ENCODE results near the gene FOXO6.

FOXO6 gene

DNA sequence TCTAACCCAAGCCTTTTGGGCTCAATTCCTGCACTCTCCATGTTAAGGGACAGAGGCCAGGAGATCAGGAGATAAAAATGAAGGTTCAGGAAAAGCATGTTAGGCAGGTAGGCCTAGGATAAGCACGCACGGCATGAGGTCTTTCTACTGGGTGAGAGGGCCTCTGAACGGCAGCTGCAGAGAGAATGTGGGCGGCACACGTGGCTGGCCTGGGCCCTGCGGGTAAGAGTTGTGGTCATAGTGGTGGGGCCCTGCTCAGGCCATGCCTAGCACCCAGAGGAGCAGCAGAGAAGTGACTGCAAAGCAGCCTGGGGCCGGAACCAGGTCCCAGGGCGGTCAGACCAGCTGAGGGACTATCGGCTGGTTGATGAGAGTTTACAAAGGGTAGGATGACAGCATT, 7.5 kb upstream of the FOXO6 start:
- no peak for DNase-seq

DNA sequence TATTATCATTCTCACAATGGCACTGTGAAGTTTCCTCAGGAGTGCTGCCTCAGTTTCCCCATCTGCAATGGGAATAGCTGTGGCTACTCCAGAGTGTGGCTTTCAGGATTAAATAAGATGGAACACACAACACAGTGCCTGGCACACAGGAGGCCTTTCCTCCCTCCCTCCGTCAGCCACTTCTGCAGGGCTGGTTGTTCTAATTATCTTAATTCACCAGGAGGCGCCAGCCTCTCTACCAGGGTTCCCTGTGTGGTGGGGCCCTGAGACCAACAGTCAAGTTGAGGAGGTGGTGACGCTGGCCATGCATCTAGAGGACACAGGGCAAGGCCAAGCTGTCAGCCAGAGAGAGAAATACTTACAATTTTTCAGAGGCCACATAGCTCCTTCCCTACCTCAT, 6.3 kb upstream of the FOXO6 start:
- DNase-seq, result no peak

DNA sequence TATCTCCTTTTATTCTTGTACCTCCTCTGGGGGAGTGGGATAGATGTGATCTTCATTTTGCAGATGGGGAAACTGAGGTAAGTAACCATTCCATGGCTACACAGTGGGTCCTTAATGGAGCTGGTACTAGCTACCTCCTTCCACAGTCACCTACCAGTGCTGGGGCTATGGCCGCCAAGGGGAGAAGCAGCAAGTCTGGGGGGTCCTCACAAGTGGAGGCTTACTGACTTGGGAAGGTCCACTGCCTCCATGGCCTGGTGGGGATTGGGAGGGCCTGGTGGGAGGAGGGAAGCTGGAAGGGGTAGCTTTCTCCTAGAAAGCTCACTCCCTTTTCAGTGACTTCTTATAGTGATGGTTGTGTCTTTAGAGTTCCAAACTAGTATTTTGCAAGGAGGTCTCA, 5.9 kb upstream of the FOXO6 start:
- DNase-seq, result no peak

DNA sequence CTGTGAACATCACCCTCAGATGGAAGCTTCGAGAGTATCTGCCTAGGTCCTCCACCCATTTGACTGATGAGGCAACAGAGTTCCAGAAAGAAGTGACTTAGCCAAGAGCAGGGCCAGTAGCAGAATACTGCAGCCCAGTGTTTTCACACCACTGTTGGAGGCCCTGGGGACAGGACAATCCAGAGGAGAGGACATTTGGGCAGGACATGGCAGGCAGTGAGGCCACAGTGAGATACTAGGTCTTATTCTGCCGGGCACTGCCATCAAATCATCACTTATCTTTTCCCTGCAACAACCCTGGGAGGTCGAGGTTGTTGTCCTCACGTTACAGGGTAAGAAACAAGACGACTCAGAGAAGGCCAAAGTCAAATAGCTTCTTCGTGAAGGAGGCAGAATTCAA, 5.5 kb upstream of the FOXO6 start:
- DNase-seq, result no peak

DNA sequence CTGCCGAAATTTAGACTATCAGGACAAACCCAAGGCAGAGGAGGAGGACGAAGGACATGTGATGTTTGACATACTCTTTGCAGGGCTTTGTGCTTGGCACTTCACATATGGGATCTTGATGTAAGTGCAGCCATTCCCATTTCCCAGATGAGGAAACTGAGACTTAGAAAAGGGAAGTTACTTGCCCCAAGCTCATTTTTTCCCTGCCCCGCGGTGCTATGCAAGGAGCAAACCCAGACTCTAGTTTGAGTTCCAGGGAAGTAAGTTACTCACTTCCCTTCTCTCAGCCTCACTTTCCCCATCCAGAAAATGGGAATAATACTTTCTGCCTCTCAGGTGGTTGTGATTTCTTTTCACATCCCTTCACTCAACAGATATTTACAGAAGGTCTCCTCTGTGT, 4.5 kb upstream of the FOXO6 start:
- no peak for DNase-seq

DNA sequence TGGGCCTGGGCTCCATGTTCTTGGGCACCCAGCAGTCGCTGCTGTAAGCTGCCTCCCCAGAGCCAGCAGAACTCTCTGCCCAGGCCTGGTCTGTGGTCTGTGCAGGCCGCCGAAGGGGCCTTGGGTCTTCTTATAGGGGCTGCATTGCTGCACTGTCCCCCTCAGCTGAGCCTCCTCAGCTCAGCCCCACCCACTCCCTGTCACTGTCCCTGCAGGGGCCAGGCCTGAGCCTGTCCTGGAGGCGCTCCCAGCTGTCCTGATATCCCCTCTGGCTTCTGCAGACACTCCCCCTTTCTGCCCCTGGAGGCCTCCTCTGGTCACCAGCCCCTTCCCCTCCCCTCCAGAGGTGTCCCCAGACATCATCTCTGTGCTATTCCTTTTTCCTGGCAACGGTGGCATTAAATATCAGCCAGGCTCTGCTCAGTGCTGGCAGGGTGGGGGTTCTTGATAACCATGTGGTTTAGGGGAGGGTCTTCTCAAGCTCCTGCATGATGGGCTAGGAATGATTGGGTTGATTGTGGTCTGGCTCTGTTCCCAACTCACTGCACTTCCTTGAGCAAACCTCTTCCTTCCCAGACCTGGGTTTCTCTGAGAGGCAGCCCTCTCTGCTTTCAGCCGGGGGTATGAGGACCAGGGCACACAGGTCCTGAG, 3.7 kb upstream of the FOXO6 start:
- no peak for DNase-seq

DNA sequence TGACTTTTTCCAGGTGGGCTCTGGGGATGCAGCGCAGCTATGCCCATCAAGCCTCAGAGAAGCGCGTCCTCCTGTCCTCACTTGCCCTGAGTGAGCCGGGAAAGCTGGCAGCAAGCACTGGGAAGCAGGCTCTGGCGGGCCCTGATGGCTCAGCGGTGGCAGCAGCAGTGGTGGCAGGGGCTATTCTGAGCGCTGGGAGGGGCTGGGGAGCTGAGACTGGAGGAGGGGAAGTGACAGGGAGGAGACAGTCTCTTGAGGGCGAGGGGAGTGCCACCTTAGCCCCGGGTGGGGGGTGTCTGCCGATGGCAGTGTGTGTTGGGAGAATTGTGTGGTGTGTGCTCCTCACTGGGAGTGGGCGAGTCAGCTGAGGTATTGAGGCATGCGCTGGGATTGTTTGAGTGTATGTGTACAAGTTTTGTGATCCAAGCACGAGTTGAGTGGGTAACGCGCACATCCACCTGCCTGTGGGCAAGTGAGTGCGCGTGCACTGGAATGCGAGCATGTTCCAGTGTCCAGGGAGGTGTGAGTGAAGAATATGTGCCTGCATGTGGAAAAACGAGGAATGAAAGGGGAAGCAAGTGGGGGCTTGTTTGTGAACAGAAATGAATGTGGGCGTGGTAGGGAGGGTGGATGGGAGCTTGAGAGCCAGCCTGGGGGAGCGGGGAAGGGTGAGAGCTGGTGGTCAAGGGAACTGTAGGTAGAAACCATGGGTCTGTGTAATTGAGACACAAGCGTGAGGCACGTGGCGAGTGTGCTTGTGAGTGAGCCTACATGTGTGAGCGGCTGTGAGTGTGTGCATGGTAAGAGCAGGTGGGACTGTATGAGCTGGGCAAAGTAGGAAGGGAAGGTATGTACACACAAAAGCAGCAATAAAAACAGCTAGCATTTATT, 2.9 kb upstream of the FOXO6 start:
- DNase-seq, result no peak

DNA sequence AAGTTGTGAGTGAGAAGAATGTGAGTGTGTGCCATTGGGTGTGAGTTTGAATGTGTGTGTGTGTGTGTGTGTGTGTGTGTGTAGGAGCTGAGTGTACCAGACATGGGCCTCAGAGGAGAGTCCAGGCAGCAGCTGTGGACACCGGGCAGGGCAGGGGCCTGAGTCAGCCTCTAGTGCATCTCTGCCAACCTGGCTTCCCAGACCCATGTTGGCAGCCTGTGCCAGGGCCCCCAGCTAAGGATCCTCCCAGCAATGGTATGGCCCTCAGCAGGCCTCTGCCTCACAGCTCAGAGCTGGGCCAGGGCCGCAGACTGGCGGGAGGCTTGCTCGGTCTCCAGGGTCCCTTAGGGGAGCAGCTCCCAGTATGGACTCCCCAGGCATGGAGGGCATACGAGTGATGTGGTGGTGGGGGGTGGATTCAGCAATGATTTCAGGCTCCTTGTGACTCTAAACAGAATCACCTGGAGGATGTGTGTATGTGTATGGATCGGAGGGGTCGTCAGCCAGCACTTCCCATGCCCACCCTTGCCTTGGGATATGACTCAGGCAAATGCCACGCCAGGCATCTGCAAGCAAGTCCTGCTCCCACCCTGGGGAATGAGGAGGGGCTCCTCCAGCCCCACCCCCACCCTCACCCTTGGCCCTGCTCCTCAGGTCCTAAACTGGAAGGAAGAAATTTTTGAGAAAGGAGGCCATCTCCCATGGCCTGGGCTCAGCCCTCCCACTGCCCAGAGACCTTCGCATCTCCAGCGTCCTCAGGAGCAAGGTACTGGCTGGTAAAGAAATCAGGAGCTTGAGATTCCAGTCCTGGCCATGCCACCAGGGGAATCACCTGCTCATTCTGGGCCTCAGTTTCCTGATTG, 1.8 kb upstream of the FOXO6 start:
- no peak for DNase-seq

DNA sequence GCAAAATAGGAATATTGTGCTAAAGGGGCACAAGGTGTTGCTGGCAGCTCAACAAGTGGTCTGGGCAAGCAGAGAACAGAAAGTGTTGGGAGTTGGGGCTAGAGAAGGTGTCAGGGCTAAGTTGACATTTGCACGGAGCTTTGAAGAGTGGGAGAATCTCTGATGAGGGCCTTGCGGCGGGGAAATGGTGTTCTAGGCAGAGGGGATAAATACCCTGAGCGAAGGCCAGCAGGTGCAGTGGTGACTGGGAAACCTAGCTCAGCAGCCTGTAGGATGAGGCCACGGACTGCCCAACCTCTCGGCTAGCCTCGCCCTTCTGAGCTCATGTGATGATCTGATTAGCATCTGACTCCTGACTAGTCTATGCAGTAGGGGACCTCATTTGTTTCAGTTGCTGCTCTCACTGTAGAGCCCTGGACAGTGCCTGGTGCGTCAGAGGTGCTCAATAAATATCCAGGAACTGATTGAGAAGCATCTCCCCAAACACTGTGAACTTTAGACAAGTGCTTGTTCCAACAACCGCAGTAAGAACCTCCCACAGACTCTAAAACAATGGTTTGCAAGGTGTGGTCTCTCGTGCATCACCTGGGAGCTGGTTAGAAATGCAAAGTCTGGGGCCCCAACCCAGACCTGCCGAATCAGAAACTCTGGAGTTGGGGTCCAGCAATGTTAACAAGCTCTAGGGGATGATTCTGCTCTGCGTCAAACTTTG, 1.0 kb upstream of the FOXO6 start:
- no peak for DNase-seq

DNA sequence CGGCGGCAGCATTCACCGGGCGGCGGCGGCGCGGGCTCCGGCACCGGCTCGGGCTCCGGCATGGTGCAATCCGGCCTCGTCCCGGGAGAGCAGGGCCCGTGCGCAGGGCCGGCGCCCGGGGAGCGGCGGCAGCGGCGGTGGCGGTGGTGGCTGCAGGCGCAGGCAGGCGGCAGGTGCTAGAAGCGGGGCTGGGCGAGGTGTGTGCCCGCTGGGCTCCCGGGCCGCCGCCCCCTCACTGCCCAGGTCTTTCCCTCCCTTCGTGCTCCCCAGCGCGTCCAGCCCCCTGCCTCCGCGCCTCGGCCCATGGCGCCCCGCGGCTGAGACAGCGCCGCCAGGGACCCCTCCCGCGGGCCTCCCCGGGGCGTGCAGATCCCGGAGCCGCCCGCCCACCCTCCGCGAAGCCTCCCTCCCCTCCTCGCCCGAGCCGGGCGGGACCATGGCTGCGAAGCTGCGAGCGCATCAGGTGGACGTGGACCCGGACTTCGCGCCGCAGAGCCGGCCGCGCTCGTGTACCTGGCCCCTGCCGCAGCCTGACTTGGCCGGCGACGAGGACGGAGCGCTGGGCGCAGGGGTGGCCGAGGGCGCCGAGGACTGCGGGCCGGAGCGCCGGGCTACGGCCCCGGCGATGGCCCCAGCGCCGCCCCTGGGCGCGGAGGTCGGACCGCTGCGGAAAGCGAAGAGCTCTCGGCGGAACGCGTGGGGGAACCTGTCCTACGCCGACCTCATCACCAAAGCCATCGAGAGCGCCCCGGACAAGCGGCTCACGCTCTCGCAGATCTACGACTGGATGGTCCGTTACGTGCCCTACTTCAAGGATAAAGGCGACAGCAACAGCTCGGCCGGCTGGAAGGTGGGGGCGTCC, 492 bp downstream of the FOXO6 start:
- no peak for DNase-seq

DNA sequence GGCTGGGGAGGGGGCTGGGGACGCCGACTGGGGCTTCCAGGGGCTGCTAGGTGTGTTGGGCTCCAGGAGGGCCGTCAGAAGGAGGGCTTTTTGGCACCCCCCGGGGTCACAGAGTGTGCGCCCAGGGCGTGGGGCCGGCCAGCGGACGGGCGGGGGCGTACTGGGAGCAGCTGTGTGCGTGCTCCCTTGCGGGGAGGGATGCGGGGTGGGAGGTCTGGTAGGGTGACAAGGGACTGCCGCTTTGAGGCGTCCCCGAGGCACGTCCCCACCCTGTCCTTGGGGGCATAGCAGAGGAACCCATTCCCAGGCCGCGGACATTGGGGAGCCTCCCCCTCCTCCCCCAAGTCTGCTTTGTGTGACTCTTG, 1.1 kb downstream of the FOXO6 start:
- DNase-seq, result no peak

DNA sequence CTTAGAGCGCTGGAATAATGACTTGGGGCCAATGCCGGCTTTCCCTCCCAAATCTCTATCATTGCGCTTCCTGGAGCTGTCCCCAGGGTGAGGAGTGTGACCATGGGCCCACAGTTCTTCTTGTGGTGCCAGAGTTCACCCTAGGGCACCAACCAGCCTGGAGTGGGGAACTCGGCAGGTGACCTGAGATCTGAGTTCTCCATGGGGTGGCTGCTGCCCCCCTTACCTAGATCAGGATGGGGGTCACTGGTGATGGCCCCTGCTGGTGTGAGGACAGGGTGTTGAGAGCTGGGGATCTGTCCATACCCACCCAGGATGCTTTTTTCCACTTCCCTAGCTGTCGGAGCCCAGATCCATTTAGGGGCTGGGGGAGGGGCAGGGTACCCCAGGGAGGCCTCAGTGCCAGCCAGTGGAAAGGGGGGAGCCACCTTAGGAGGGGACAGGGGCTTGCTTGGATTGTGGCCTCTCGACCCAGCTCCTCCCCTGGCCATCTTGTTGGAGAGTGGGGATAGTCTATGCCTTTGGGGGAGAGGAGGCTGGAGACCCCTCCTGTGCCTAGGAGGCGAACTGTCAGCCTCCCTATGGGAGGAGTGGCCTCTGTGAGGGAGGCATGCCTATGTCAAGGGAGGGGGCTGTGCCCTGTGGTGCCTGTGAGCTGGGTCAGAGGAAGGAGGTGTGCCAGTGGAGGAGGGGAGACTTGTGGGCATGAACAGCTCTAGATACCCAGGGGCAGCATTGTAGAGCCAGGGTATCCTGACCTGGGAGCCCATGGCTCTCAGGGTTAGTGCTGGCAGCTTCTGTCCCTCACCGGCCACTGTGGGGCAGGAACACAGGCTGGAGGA, 1.7 kb downstream of the FOXO6 start:
- no peak for DNase-seq

DNA sequence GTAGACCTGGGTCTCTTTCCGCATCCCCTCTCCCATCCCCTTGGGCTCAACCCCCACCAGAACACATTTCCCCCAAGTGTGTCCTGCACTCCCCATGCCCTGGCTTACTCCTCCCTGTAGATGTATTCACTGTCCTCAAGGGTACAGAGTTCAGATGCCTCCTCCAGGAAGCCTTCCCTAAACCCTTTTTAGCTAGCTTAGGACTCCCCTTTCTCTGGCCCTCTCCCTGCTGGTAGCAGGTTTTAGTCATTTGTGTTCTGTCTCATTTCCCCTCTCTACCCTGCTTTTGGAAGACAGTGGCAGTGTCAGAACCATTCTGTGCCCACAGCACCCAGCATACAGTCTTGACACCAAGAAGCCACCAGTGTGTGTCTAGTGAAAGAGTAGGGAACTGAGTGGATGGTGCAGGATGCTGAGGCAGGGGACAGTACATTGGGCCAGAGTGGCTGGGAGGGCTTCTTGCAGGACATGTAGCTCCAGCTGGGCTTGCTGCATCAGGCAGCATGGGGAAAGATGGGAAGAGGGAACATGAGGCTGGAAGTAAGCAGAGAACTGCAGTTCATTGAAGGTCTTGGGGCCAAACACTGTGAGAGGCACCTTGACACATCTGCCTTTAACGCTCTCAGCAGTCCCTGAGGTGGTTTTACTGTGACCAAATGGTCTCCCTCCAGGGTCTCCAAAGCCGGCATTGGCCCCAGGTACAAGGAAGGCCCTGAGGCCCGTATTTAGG, 2.5 kb downstream of the FOXO6 start:
- no peak for DNase-seq

DNA sequence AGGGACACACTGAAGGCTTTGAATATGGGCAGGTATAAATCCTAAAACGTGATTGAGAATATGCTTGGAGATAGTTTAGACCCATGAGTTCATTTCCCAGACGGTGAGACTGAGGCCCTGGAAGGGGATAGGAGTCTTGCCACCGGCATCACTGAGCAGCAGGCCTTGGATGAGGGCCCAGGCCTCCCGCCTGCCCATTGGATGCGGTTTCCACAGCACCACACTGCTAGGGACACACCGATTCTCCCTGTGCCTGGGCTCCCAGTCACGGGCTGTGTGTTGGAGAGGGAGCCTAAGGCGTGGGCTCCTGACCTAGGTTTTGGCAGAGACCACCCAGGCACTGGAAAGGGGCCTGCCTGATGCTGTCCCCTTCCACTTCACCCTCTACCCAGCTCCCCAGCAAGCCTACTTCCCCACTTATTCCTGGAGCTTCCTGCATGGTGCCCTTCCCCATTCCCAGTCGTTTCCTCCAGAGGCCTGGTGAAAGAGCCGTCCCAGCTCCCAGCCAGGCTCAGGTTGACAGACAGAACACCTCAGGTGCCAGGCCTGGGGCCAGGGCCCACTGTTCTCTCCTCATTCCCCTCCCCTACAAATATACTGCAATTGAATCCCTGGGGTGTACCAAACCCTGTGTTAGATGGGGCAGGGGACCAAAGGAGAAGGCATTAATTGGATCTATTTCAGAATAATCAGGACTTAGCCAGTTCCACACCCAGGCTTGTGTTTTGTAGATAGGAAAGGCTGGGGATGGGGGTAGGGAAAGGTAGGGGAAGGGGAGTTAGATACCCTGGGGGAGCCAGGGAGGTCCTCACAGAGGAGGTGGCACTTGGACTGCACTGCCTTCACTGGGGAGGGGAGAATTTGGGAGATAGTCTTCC, 3.4 kb downstream of the FOXO6 start:
- no peak for DNase-seq

DNA sequence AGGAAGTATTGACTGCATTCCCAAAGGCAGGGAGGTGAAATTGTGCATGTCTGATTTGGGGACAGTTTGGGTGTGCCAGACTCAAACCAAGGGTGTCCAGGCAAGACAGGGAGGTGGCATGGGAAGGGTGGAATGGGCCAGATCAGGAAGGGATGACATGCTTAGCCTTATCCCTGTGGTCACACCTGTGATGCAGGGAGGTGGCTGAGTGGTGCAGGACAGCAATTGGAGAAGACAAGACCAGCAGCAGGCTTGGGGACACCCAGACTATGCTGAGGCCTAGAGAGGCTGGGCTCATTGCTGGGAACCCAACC, 4.0 kb downstream of the FOXO6 start:
- no peak for DNase-seq

DNA sequence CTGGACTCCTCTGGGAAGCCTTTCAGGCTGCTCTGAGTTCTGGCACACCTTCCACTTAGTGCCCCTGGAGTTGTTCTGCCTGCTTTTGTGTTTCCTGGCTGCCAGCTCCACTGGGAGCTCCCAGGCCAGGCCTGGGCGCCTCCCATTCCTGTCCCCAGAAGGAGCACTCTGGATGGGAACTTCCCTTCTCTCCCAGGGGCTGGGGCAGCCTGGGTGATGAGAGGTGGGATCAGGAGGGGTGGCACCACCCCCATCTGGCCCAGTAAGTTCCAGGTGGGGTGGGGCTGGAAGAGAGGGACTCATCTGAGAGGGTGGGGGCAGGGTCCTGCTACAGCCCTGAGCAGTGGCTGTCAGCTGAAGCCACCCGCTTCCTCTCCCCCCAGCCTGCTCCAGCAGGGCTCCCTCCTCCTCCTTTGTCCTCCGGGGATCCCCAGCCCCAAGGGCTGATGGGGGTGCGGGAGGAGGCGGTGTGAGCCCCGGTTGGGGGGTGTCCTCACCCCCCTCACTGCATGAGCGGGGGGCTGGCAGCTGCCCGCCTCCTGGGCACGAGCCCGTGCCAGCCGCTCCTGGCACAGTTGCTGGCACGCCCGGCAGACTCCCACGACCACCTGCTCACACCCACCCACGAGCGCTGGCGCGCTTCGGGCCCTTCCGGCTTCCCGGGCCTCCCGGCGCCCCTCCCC, 4.7 kb downstream of the FOXO6 start:
- DNase-seq, result no peak

DNA sequence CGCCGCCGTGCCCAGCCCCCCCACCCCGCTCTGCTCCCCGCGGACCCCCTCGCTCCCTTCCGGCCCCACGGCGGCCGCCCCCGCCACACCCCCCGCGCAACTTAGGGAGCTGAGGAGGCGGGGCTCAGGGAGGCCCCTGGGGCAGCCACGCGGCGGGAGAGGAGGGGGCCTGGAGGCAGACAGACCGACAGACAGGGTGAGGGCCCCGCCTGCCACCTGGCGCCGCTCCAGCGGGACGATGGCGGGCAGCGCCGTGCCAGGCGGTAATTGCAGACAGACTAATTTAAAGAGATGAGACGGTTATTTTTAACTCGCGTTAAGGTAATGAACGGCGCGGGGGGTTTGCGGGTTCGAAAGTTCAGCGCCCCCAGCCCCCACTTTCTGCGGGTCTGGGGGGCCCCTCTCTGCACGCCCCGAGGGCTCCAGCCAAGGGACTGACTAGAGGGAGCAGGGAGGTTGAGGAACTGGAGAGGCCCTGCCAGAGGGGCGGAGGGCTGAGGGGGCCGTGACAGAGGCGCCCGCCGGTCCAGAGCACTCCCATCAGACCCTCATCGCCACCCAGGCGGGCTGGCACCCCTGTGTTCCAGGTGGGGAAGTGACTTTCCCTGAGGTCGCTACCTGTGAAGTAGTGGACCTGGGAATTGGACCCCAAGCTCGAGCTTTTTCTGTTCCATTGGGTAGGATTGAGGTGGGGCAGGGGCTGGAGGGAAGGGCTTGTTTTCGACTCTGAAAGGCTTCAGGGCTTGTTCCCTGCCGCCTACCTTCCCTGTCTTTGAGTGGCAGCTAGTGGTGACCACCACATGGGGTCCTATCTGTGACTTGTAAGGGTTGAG, 5.4 kb downstream of the FOXO6 start:
- no peak for DNase-seq

DNA sequence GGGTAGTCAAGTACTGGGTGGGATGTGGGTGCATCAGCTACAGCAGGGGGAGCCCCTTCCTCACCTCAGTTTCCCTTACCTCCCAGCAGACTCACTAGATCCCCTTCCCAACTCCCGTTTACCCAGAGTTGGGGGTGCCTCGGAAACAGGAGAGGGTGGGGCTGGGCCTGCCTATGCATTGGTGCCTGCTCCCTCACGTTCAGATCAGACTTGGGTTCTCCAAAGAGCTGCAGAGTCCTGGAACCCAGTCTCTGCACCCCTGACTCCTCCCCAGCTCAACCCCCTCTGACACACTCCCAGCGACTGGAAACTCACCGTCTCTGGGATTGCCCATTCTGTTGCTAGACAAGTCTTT, 6.0 kb downstream of the FOXO6 start:
- no peak for DNase-seq
